K562 (cell line): ENCODE data around the gene ARHGAP31. TPM values are rescaled to one million over a fixed set of nuclear protein-coding genes. Genes with fewer than 3 reads are reported as not detected.

Experiments used
- CHD1 ChIP-seq: fragments of 200-600 bp; sonication (generic); IDR thresholded peaks from one replicate; pipeline ENCODE4 v1.6.1; 2012; ENCODE audit warnings: mild to moderate bottlenecking, moderate library complexity, low read length, inconsistent platforms
- CREM ChIP-seq: IDR thresholded peaks from 2 replicates; pipeline ENCODE4 v1.6.1; 2014; ENCODE audit warnings: antibody characterized with exemption, low read depth
- FOXA1 ChIP-seq: fragments of 450-650 bp; IDR thresholded peaks from 2 replicates; pipeline ENCODE4 v1.6.1; 2016; ENCODE audit warnings: mild to moderate bottlenecking, borderline replicate concordance
- FOXJ3 ChIP-seq: sonication (generic); formaldehyde crosslinking; IDR thresholded peaks from 2 replicates; pipeline ENCODE4 v1.4.0; 2020; ENCODE audit warnings: mild to moderate bottlenecking, missing genetic modification reagents
- HBP1 ChIP-seq: fragments of 450-650 bp; formaldehyde crosslinking; IDR thresholded peaks from 2 replicates; pipeline ENCODE4 v1.4.0; 2022; ENCODE audit warnings: missing genetic modification characterization
- HDAC1 ChIP-seq, 2 experiments: fragments of 450-650 bp; IDR thresholded peaks; 2 replicates each; pipeline ENCODE4 v1.6.1; 2016 to 2017; ENCODE audit warnings: inconsistent platforms in 1 of 2, mild to moderate bottlenecking in 1 of 2, moderate library complexity in 1 of 2
- HNRNPL ChIP-seq: fragments of 200-400 bp; formaldehyde crosslinking; IDR thresholded peaks from 2 replicates; pipeline ENCODE4 v1.6.1; 2017; ENCODE audit warnings: low read depth, mild to moderate bottlenecking, low read length
- KDM1A ChIP-seq, 2 experiments: fragments of 450-650 bp; IDR thresholded peaks; 2 replicates each; pipeline ENCODE4 v1.6.1; 2016; ENCODE audit warnings: mild to moderate bottlenecking in 2 of 2
- KDM2B ChIP-seq: fragments of 250-450 bp; sonication (Bioruptor Pico); IDR thresholded peaks from 2 replicates; pipeline ENCODE4 v1.8.0; 2021; ENCODE audit warnings: mild to moderate bottlenecking, moderate library complexity
- NBN ChIP-seq: fragments of 450-650 bp; IDR thresholded peaks from 2 replicates; pipeline ENCODE4 v1.6.1; 2016; ENCODE audit warnings: low read depth, mild to moderate bottlenecking
- POLR2A ChIP-seq: fragments of 450-650 bp; conservative IDR thresholded peaks from 2 replicates; pipeline ENCODE4 v1.6.1; 2016
- SNIP1 ChIP-seq: fragments of 450-650 bp; IDR thresholded peaks from 2 replicates; pipeline ENCODE4 v1.7.1; 2017; ENCODE audit warnings: low read depth, mild to moderate bottlenecking
- SRSF7 ChIP-seq: fragments of 200-400 bp; formaldehyde crosslinking; optimal IDR thresholded peaks from 2 replicates; pipeline ENCODE3; 2017; ENCODE audit warnings: mild to moderate bottlenecking, low read depth, low read length
- YY1 ChIP-seq, 3 experiments: IDR thresholded peaks; 2 replicates each; pipeline ENCODE4 v1.6.1; 2011; ENCODE audit warnings: low read length in 2 of 3, mild to moderate bottlenecking in 2 of 3, moderate library complexity in 2 of 3, borderline replicate concordance in 1 of 3, control low read depth in 1 of 3, low read depth in 1 of 3; ENCODE audit not compliant: insufficient read depth in 3 of 3, insufficient replicate concordance in 2 of 3, control insufficient read depth in 1 of 3, insufficient read length in 1 of 3; ENCODE audit errors: extremely low read depth in 1 of 3
- ZBTB33 ChIP-seq: sonication (generic); formaldehyde crosslinking; IDR thresholded peaks from 2 replicates; pipeline ENCODE4 v1.8.1; 2023; ENCODE audit warnings: mild to moderate bottlenecking, missing genetic modification reagents
- ZNF239 ChIP-seq: fragments of 250-450 bp; sonication (Bioruptor Pico); IDR thresholded peaks from 2 replicates; pipeline ENCODE4 v1.4.0; 2020; ENCODE audit warnings: mild to moderate bottlenecking
- ZNF253 ChIP-seq: fragments of 250-450 bp; sonication (Bioruptor Pico); conservative IDR thresholded peaks from 2 replicates; pipeline ENCODE4 v1.6.1; 2021; ENCODE audit warnings: mild to moderate bottlenecking
- ZNF431 ChIP-seq: sonication (generic); formaldehyde crosslinking; IDR thresholded peaks from 2 replicates; pipeline ENCODE4 v1.8.0; 2022; ENCODE audit warnings: mild to moderate bottlenecking, missing genetic modification reagents
- ZNF639 ChIP-seq, 2 experiments: fragments of 200-800 bp in 1 of 2; sonication (Bioruptor generic) in 1 of 2; sonication (generic) in 1 of 2; formaldehyde crosslinking in 1 of 2; IDR thresholded peaks in 1 of 2; conservative IDR thresholded peaks in 1 of 2; 2 replicates each; pipeline versions ENCODE4 v1.5.0 to v1.6.1; 2016 to 2020; ENCODE audit warnings: missing compliant biosample characterization in 1 of 2, missing genetic modification characterization in 1 of 2, missing genetic modification reagents in 1 of 2
- ZSCAN32 ChIP-seq: fragments of 450-650 bp; formaldehyde crosslinking; IDR thresholded peaks from 2 replicates; pipeline ENCODE4 v1.4.0; 2020; ENCODE audit warnings: mild to moderate bottlenecking, moderate library complexity
- polyA plus RNA-seq, 8 experiments: library from polyadenylated mRNA; depleted of rRNA in 4 of 8; stranded (reverse) in 5 of 8; unstranded in 3 of 8; fragments of >200 nt; fragmentation: Nextera tagmentation in 2 of 8; fragmentation: Illumina TruSeq in 1 of 8; extraction: Ambion mirVana in 2 of 8; extraction: Trizol in 1 of 8; gene quantifications; 2 replicates each; pipeline versions ENCODE4 v1.2.1 to v1.2.3, GENCODE V29; 2011 to 2014; ENCODE audit warnings: inconsistent platforms in 1 of 8, missing spikeins in 1 of 8
- total RNA-seq, 7 experiments: library from RNA; depleted of rRNA in 6 of 7; stranded (reverse); fragments of >200 nt in 6 of 7; fragmentation: Illumina TruSeq in 2 of 7; extraction: Trizol in 2 of 7; gene quantifications; 2 replicates each; pipeline versions ENCODE4 v1.2.1 to v1.2.3, GENCODE V29; 2011 to 2021; ENCODE audit warnings: low replicate concordance in 1 of 7
- TF ChIP-seq, protein P1 (sequence below): fragments of 450-650 bp; formaldehyde crosslinking; IDR thresholded peaks from 2 replicates; pipeline ENCODE4 v1.4.0; 2020; ENCODE audit warnings: mild to moderate bottlenecking, moderate library complexity

The ARHGAP31 gene
- total and polyA plus RNA-seq, 9 of the 15 experiments (the other 6 are each of a cell fraction or from before 2014, with no cell fraction given): under 0.01 to 0.13 (median 0.06) TPM; not detected in 5

- no peak for TF ChIP-seq SNIP1
- TF ChIP-seq CHD1: no peak
- TF ChIP-seq, protein P1, sequence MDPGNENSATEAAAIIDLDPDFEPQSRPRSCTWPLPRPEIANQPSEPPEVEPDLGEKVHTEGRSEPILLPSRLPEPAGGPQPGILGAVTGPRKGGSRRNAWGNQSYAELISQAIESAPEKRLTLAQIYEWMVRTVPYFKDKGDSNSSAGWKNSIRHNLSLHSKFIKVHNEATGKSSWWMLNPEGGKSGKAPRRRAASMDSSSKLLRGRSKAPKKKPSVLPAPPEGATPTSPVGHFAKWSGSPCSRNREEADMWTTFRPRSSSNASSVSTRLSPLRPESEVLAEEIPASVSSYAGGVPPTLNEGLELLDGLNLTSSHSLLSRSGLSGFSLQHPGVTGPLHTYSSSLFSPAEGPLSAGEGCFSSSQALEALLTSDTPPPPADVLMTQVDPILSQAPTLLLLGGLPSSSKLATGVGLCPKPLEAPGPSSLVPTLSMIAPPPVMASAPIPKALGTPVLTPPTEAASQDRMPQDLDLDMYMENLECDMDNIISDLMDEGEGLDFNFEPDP: no peak
- no peak for TF ChIP-seq ZNF239 (CRISPR knock-in tag)
- TF ChIP-seq POLR2A: peak; percentile 78
- no peak for TF ChIP-seq FOXA1
- 0 out of 2 replicates have a peak, but pooled peaks have one; percentile 32 for TF ChIP-seq KDM2B (CRISPR knock-in tag)
- no peak for TF ChIP-seq HBP1 (CRISPR knock-in tag)
- TF ChIP-seq ZNF639 (CRISPR knock-in tag; conservative IDR thresholded peaks at IDR 0.05 in 1 of 2, IDR thresholded peaks at IDR 0.05 in 1 of 2): peak in 1 of 2 experiments; percentile 38; a peak in 1 of 4 replicates
- TF ChIP-seq SRSF7: no peak
- no peak for TF ChIP-seq ZNF431 (CRISPR knock-in tag)
- TF ChIP-seq ZNF253 (CRISPR knock-in tag): no peak
- no peak for TF ChIP-seq HDAC1 (IDR thresholded peaks at IDR 0.05)
- peak; percentile 81 for TF ChIP-seq CREM
- no peak for TF ChIP-seq FOXJ3 (CRISPR knock-in tag)
- TF ChIP-seq ZBTB33: no peak
- TF ChIP-seq ZSCAN32 (CRISPR knock-in tag): no peak
- no peak; a peak in 1 of 4 replicates for TF ChIP-seq KDM1A (IDR thresholded peaks at IDR 0.05)
- TF ChIP-seq NBN: no peak
- TF ChIP-seq HNRNPL: 0 out of 2 replicates have a peak, but pooled peaks have one; percentile 36
- no peak for TF ChIP-seq YY1 (IDR thresholded peaks at IDR 0.05; ENCODE audit: borderline replicate concordance in 1 of 3, control insufficient read depth in 1 of 3, extremely low read depth in 1 of 3, insufficient read depth in 3 of 3, insufficient read length in 1 of 3, insufficient replicate concordance in 2 of 3, low read depth in 1 of 3, low read length in 2 of 3)
Observed at GRCh38 chr3:119322835-119323722, 28.9 kb downstream of the ARHGAP31 start (continued).
